HCT116 (cell line): ENCODE measurements around the gene TMEM184B. TPM values are rescaled to one million over a fixed set of nuclear protein-coding genes. Genes with fewer than 3 reads are reported as not detected.

Source experiments
- ATAC-seq: fragments of 200-7000 bp; cut with Tn5 transposase; 2 replicates; pipeline ENCODE4 v1.9.1; 2020; ENCODE audit warnings: mild to moderate bottlenecking, moderate library complexity
- BruUV-seq: library from RNA; stranded (reverse); fragments of 400-500 nt; replicated peaks from 2 replicates; lab custom pipeline; 2021; lab: Mats Ljungman, UMichigan
- CTCF ChIA-PET: fragments of 300-600 bp; sonication (Branson Sonifier 250); formaldehyde crosslinking; loops from one replicate; lab custom pipeline; 2021; ENCODE audit warnings: antibody characterized with exemption; lab: Charles Lee
- POLR2A ChIA-PET: fragments of 300-600, 350-600 bp; sonication (Branson Sonifier 250); formaldehyde crosslinking; loops from one replicate; lab custom pipeline; 2021; ENCODE audit warnings: antibody characterized with exemption; lab: Charles Lee
- RAD21 ChIA-PET, 2 experiments: fragments of 300-600 bp; sonication (Branson Sonifier 250); formaldehyde crosslinking; loops; one replicate each; lab custom pipeline; 2023; ENCODE audit warnings: low total read pairs in 2 of 2; ENCODE audit not compliant: uncharacterized antibody in 2 of 2, unreplicated experiment in 2 of 2, low non-redundant PET in 1 of 2; lab: Charles Lee
- DNase-seq: peaks from one replicate; pipeline ENCODE4 v3.0.0-alpha.2; 2010; ENCODE audit warnings: low read depth, low spot score
- H2AFZ ChIP-seq: fragments of 200-600 bp; shearing (Covaris generic), sonication (generic); 2 replicates; pipeline ENCODE4 v1.6.1; 2017; ENCODE audit warnings: low read depth, mixed run types, mixed read lengths, antibody characterized with exemption, low read length; ENCODE audit not compliant: poor library complexity, severe bottlenecking
- H3K27ac ChIP-seq: 2 replicates; pipeline ENCODE4 v1.5.1; 2012; ENCODE audit warnings: low read depth, low read length
- H3K27me3 ChIP-seq: fragments of 200-600 bp; sonication (generic); 2 replicates; pipeline ENCODE4 v1.6.1; 2016; ENCODE audit warnings: mixed run types, low read length, mixed read lengths; ENCODE audit not compliant: insufficient read depth
- H3K36me3 ChIP-seq, 2 experiments: fragments of 200-500 bp in 1 of 2; fragments of 200-600 bp in 1 of 2; sonication (Bioruptor generic) in 1 of 2; sonication (generic) in 1 of 2; 2 replicates each; pipeline versions ENCODE4 v1.5.1 to v1.6.1; 2014 to 2016; ENCODE audit warnings: low read length in 2 of 2, inconsistent platforms in 1 of 2, mixed read lengths in 1 of 2, mixed run types in 1 of 2; ENCODE audit not compliant: insufficient read depth in 2 of 2, control insufficient read depth in 1 of 2
- H3K4me1 ChIP-seq, 2 experiments: fragments of 200-600 bp in 1 of 2; sonication (generic) in 1 of 2; 2 replicates each; pipeline versions ENCODE4 v1.5.1 to v1.6.1; 2012 to 2017; ENCODE audit warnings: low read length in 2 of 2, inconsistent platforms in 1 of 2, mild to moderate bottlenecking in 1 of 2, mixed read lengths in 1 of 2, mixed run types in 1 of 2, moderate library complexity in 1 of 2; ENCODE audit not compliant: insufficient read depth in 2 of 2, control insufficient read depth in 1 of 2
- H3K4me2 ChIP-seq: fragments of 200-600 bp; sonication (generic); 2 replicates; pipeline ENCODE4 v1.6.1; 2017; ENCODE audit warnings: mixed run types, low read length, mixed read lengths
- H3K4me3 ChIP-seq, 2 experiments: fragments of 200-600 bp in 1 of 2; sonication (generic) in 1 of 2; replicated peaks in 1 of 2; 2 replicates each; pipeline ENCODE4 v1.5.1; 2011 to 2016; ENCODE audit warnings: low read length in 2 of 2, control low read depth in 1 of 2, low read depth in 1 of 2, mild to moderate bottlenecking in 1 of 2, mixed read lengths in 1 of 2, mixed run types in 1 of 2
- H3K79me2 ChIP-seq: fragments of 200-600 bp; sonication (generic); 2 replicates; pipeline ENCODE4 v1.6.1; 2017; ENCODE audit warnings: mild to moderate bottlenecking, mixed run types, low read length, moderate library complexity, mixed read lengths; ENCODE audit not compliant: insufficient read depth
- H3K9ac ChIP-seq: fragments of 200-600 bp; sonication (generic); 2 replicates; pipeline ENCODE4 v1.6.1; 2016; ENCODE audit warnings: low read length, mixed read lengths
- H3K9me2 ChIP-seq: fragments of 200-600 bp; sonication (generic), shearing (Covaris generic); 2 replicates; pipeline ENCODE4 v1.6.1; 2017; ENCODE audit warnings: mixed run types, mild to moderate bottlenecking, moderate library complexity; ENCODE audit not compliant: insufficient read depth
- H3K9me3 ChIP-seq, 2 experiments: fragments of 200-500 bp in 1 of 2; fragments of 200-600 bp in 1 of 2; sonication (Bioruptor generic) in 1 of 2; sonication (generic) in 1 of 2; 2 replicates each; pipeline ENCODE4 v1.6.1; 2014 to 2017; ENCODE audit warnings: low read length in 2 of 2, mixed read lengths in 2 of 2, inconsistent platforms in 1 of 2, low read depth in 1 of 2, mild to moderate bottlenecking in 1 of 2, mixed run types in 1 of 2, moderate library complexity in 1 of 2; ENCODE audit not compliant: control insufficient read depth in 1 of 2, insufficient read depth in 1 of 2
- H4K20me1 ChIP-seq: fragments of 200-600 bp; sonication (generic), shearing (Covaris generic); 2 replicates; pipeline ENCODE4 v1.6.1; 2017; ENCODE audit warnings: mixed run types, mild to moderate bottlenecking, moderate library complexity; ENCODE audit not compliant: insufficient read depth
- ATF3 ChIP-seq: IDR thresholded peaks from 2 replicates; pipeline ENCODE4 v1.6.1; 2012
- CEBPB ChIP-seq: IDR thresholded peaks from 2 replicates; pipeline ENCODE4 v1.6.1; 2012; ENCODE audit warnings: low read depth
- EGR1 ChIP-seq: IDR thresholded peaks from 2 replicates; pipeline ENCODE4 v1.6.1; 2012; ENCODE audit warnings: low read depth
- EZH2 ChIP-seq: fragments of 200-600 bp; sonication (generic); IDR thresholded peaks from 2 replicates; pipeline ENCODE4 v1.6.1; 2017; ENCODE audit warnings: antibody characterized with exemption, mixed run types
- EZH2phosphoT487 ChIP-seq: fragments of 200-600 bp; IDR thresholded peaks from 2 replicates; pipeline ENCODE4 v1.6.1; 2018; ENCODE audit warnings: antibody characterized with exemption, borderline replicate concordance
- FOSL1 ChIP-seq: IDR thresholded peaks from 2 replicates; pipeline ENCODE4 v1.6.1; 2012; ENCODE audit warnings: low read depth
- JUND ChIP-seq: IDR thresholded peaks from 2 replicates; pipeline ENCODE4 v1.6.1; 2012
- POLR2A ChIP-seq: IDR thresholded peaks from 2 replicates; pipeline ENCODE4 v1.7.0; 2011; ENCODE audit warnings: borderline replicate concordance; ENCODE audit not compliant: insufficient read depth, insufficient read length; ENCODE audit errors: extremely low read depth
- POLR2AphosphoS5 ChIP-seq: IDR thresholded peaks from 2 replicates; pipeline ENCODE4 v1.6.1; 2011; ENCODE audit warnings: mild to moderate bottlenecking, low read depth, low read length, moderate library complexity
- SIN3A ChIP-seq: IDR thresholded peaks from 2 replicates; pipeline ENCODE4 v1.6.1; 2012; ENCODE audit warnings: low read depth
- TCF7L2 ChIP-seq: IDR thresholded peaks from 2 replicates; pipeline ENCODE4 v1.7.0; 2011; ENCODE audit warnings: borderline replicate concordance, inconsistent platforms; ENCODE audit not compliant: insufficient read depth, insufficient read length; ENCODE audit errors: extremely low read depth
- YY1 ChIP-seq: IDR thresholded peaks from 2 replicates; pipeline ENCODE4 v1.6.1; 2011; ENCODE audit warnings: low read length, low read depth, moderate library complexity, mild to moderate bottlenecking; ENCODE audit not compliant: insufficient replicate concordance; ENCODE audit errors: extremely low read depth
- ZBTB33 ChIP-seq: IDR thresholded peaks from 2 replicates; pipeline ENCODE4 v1.6.1; 2011; ENCODE audit warnings: mild to moderate bottlenecking, low read length, moderate library complexity; ENCODE audit not compliant: insufficient replicate concordance; ENCODE audit errors: extremely low read depth
- ZNF274 ChIP-seq: fragments of 200-500 bp; sonication (Bioruptor generic); IDR thresholded peaks from 2 replicates; pipeline ENCODE4 v1.6.1; 2014; ENCODE audit warnings: mild to moderate bottlenecking, low read depth, low read length, inconsistent platforms
- intact Hi-C: fragments of 100-400 bp; cut with micrococcal nuclease; formaldehyde crosslinking; loops from 2 replicates; pipeline ENCODE4 v1.10.0; 2022
- total RNA-seq: library from RNA; stranded (reverse); gene quantifications from one replicate; pipeline ENCODE4 v1.2.1, GENCODE V29; 2021; ENCODE audit not compliant: unreplicated experiment

The TMEM184B gene
- total RNA-seq, 1 experiment from 2014 or later, result 66.0 TPM

- Histone ChIP-seq H3K9me2 (no peaks in the 10 kb centered on the region), H3K9me3 (no peaks in the 10 kb centered on the region)
- RAD21 ChIA-PET, result no interaction called here
- no peak for ATAC-seq
- TF ChIP-seq CEBPB, result no peak
- TF ChIP-seq ATF3, result no peak
- no peak for TF ChIP-seq YY1
- TF ChIP-seq EZH2, result no peak
- TF ChIP-seq TCF7L2, result no peak
- TF ChIP-seq FOSL1, result no peak
- TF ChIP-seq EZH2phosphoT487, result no peak
- TF ChIP-seq, all 23 proteins: peak for 0
- ChIA-PET POLR2A (interaction anchor here (0.6 to 1.3 kb wide), 3 partner anchors 40 to 369 kb away, joined by 3 to 4 read pairs (median 3); partner anchors contain the start of gene GCAT), CTCF (interaction anchor here (1.2 kb wide), 1 partner anchor 77 kb away, joined by 4 read pairs; no protein-coding TSS in a partner anchor)
- DNase-seq, result no peak
- no peaks in the 10 kb centered on the region for H4K20me1 ChIP-seq
- H3K27me3 ChIP-seq, result no peaks in the 10 kb centered on the region
- BruUV-seq, result no TSS peak
- no peaks in the 10 kb centered on the region for H3K36me3 ChIP-seq
- H3K4me3 ChIP-seq, result peak overlapping the region in 1 of 2 experiments; percentile 45; a peak in 1 of 4 replicates
- H3K4me1 ChIP-seq, result peaks cover 49 to 62% of the 10 kb centered on the region in 2 experiments
- H3K79me2 ChIP-seq, result peaks cover 6% of the 10 kb centered on the region
- peak overlapping the region; percentile 97 for H3K27ac ChIP-seq
- intact Hi-C loops, result no loop called here
- H2AFZ ChIP-seq, result no peak overlapping the region
- H3K9ac ChIP-seq, result peak overlapping the region; percentile 55
- peak overlapping the region; percentile 96 for H3K4me2 ChIP-seq
Measured at GRCh38 chr22:38177044-38177443, 95.8 kb downstream of the TMEM184B start.

- ChIA-PET POLR2A (interaction anchor here (0.6 to 1.3 kb wide), 3 partner anchors 40 to 369 kb away, joined by 3 to 4 read pairs (median 3); partner anchors contain the start of gene GCAT), RAD21 (no interaction called here), CTCF (no interaction called here)
- Histone ChIP-seq H3K36me3 (no peaks in the 10 kb centered on the region), H3K9me2 (no peaks in the 10 kb centered on the region), H2AFZ (no peak overlapping the region), H3K79me2 (peaks cover 5% of the 10 kb centered on the region), H3K27ac (peak overlapping the region; percentile 97; the same call in 1 of the 2 replicates), H3K9me3 (no peaks in the 10 kb centered on the region), H3K4me3 (no peak overlapping the region), H3K4me2 (peak overlapping the region; percentile 96; the same call in 1 of the 2 replicates), H3K9ac (0 out of 2 replicates have a peak overlapping the region, but pooled peaks have one; percentile 55), H4K20me1 (no peaks in the 10 kb centered on the region), H3K27me3 (no peaks in the 10 kb centered on the region), H3K4me1 (peaks cover 49 to 58% of the 10 kb centered on the region in 2 experiments)
- TF ChIP-seq FOSL1, result no peak
- no peak for TF ChIP-seq POLR2AphosphoS5
- TF ChIP-seq EGR1, result no peak
- TF ChIP-seq JUND, result no peak
- no peak for TF ChIP-seq ZBTB33
- no peak for TF ChIP-seq SIN3A
- no peak for TF ChIP-seq POLR2A
- no peak for TF ChIP-seq ZNF274
- intact Hi-C loops, result no loop called here
- DNase-seq (no peak), ATAC-seq (no peak)
- no TSS peak for BruUV-seq
Measured at GRCh38 chr22:38176170-38176741, 96.6 kb downstream of the TMEM184B start.
